T-helper 9 cell (primary cell): ENCODE data around the gene KCTD10.

Experiments used
- DNase-seq: peaks from one replicate; pipeline ENCODE4 v3.0.0-alpha.2; 2020
- total RNA-seq, 2 donors: gene quantifications; one replicate each; lab custom pipeline; 2026; lab: John Stamatoyannopoulos, UW

The KCTD10 gene
- 18.6 to 50.4 reads per million in 2 donors for total RNA-seq

GRCh38 chr12:109477185-109477962 lies at the start of gene KCTD10, which contains the start of gene UBE3B:
KCTD10 (minus strand) TSS chr12:109477300; CDS start chr12:109477262, 38 bp downstream.
UBE3B (plus strand) TSS chr12:109477634; CDS start chr12:109483552, 5,918 bp downstream.
- peak; percentile 83 for DNase-seq

- DNase-seq = no peak
Observed at GRCh38 chr12:109525279-109525585, 48.1 kb upstream of the KCTD10 start.

GRCh38 chr12:109524466-109525278 lies 47.6 kb upstream of the KCTD10 start:
- DNase-seq = no peak

- no peak for DNase-seq
Observed at GRCh38 chr12:109523504-109523903, 46.4 kb upstream of the KCTD10 start.

GRCh38 chr12:109523071-109523470 lies 46.0 kb upstream of the KCTD10 start:
- no peak for DNase-seq

- DNase-seq = no peak
Observed at GRCh38 chr12:109521831-109522230, 44.7 kb upstream of the KCTD10 start.

GRCh38 chr12:109519787-109520186 lies 42.7 kb upstream of the KCTD10 start:
- DNase-seq = no peak

- DNase-seq = peak; percentile 44
Observed at GRCh38 chr12:109518820-109519665, 41.9 kb upstream of the KCTD10 start.

- no peak for DNase-seq
Observed at GRCh38 chr12:109517619-109518018, 40.5 kb upstream of the KCTD10 start.

- DNase-seq = no peak
Observed at GRCh38 chr12:109513977-109514376, 36.9 kb upstream of the KCTD10 start.

- DNase-seq = no peak
Observed at GRCh38 chr12:109513051-109513450, 36.0 kb upstream of the KCTD10 start.

- no peak for DNase-seq
Observed at GRCh38 chr12:109512608-109513007, 35.5 kb upstream of the KCTD10 start.

GRCh38 chr12:109510196-109510595 lies 33.1 kb upstream of the KCTD10 start:
- DNase-seq = no peak

- no peak for DNase-seq
Observed at GRCh38 chr12:109504068-109504467, 27.0 kb upstream of the KCTD10 start.

GRCh38 chr12:109503611-109504010 lies 26.5 kb upstream of the KCTD10 start:
- no peak for DNase-seq

- no peak for DNase-seq
Observed at GRCh38 chr12:109502332-109502731, 25.2 kb upstream of the KCTD10 start.

GRCh38 chr12:109501299-109501698 lies 24.2 kb upstream of the KCTD10 start:
- DNase-seq = no peak

- no peak for DNase-seq
Observed at GRCh38 chr12:109500406-109501185, 23.5 kb upstream of the KCTD10 start.

GRCh38 chr12:109497675-109498074 lies 20.6 kb upstream of the KCTD10 start:
- no peak for DNase-seq

GRCh38 chr12:109496306-109496705 lies 19.2 kb upstream of the KCTD10 start:
- DNase-seq = no peak

- DNase-seq = no peak
Observed at GRCh38 chr12:109495012-109495411, 17.9 kb upstream of the KCTD10 start.

- DNase-seq = no peak
Observed at GRCh38 chr12:109494348-109494881, 17.3 kb upstream of the KCTD10 start.
